ENCODE results near the gene CARD10. TPM values are rescaled to one million over a fixed set of nuclear protein-coding genes. Genes with fewer than 3 reads are reported as not detected.

The CARD10 gene
- total RNA-seq, 4 donors from 2014 or later = 6.5 to 17.3 (median 11.0) TPM

DNA sequence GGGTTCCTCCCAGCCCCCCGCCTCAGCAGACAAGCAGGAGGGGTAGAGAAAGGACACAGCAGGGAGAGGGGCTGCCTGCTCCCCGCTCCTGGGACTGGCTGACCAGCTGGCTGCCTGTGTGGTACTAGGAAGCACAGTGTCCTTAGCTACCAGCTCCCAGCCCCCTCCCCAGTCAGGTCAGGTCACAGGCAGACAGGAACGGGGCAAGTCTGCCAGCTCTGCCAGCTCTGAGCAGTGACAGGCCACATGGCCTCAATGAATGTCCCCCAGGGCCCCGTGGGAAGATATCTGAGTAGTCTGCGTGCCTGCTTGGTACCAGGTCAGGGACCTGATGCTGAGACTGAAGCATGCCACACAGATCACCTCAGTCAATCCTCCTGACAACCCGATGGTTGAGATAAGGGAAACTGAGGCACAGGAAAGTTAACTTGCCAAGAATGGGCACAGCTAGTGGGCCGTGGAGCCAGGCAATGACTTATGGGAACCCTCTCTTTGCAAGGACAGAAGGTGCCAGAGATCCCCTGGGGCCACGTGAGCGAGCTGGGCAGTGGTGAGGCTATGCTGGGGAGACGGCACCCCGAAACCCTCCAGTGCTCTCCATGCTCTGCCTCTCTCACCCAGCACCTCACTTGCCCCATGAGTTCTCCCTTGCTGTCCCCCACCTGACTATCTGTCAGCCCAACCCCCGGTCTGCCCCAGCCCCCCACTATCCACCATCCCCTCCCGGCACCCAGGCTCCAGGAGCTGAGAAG lies 19.2 kb downstream of the CARD10 start:
- Histone ChIP-seq H3K36me3 (no peaks in the 10 kb centered on the region), H3K27ac (no peak overlapping the region), H3K27me3 (no peaks in the 10 kb centered on the region), H3K4me1 (peaks cover 0 to 22% of the 10 kb centered on the region in 2 donors), H3K4me3 (replicated peaks in 1 of 3) (no peak overlapping the region), H3K9me3 (no peaks in the 10 kb centered on the region)
- DNase-seq = no peak
- 84 to 94% methylated on average over 9 to 11 of the region's 13 CpGs for WGBS, 2 donors
- TF ChIP-seq, protein P1, sequence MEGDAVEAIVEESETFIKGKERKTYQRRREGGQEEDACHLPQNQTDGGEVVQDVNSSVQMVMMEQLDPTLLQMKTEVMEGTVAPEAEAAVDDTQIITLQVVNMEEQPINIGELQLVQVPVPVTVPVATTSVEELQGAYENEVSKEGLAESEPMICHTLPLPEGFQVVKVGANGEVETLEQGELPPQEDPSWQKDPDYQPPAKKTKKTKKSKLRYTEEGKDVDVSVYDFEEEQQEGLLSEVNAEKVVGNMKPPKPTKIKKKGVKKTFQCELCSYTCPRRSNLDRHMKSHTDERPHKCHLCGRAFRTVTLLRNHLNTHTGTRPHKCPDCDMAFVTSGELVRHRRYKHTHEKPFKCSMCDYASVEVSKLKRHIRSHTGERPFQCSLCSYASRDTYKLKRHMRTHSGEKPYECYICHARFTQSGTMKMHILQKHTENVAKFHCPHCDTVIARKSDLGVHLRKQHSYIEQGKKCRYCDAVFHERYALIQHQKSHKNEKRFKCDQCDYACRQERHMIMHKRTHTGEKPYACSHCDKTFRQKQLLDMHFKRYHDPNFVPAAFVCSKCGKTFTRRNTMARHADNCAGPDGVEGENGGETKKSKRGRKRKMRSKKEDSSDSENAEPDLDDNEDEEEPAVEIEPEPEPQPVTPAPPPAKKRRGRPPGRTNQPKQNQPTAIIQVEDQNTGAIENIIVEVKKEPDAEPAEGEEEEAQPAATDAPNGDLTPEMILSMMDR (IDR thresholded peaks at IDR 0.05) = no peak
- TF ChIP-seq POLR2A (IDR thresholded peaks at IDR 0.05) = no peak
- intact Hi-C loops (cut with DNase I) = no loop called here

DNA sequence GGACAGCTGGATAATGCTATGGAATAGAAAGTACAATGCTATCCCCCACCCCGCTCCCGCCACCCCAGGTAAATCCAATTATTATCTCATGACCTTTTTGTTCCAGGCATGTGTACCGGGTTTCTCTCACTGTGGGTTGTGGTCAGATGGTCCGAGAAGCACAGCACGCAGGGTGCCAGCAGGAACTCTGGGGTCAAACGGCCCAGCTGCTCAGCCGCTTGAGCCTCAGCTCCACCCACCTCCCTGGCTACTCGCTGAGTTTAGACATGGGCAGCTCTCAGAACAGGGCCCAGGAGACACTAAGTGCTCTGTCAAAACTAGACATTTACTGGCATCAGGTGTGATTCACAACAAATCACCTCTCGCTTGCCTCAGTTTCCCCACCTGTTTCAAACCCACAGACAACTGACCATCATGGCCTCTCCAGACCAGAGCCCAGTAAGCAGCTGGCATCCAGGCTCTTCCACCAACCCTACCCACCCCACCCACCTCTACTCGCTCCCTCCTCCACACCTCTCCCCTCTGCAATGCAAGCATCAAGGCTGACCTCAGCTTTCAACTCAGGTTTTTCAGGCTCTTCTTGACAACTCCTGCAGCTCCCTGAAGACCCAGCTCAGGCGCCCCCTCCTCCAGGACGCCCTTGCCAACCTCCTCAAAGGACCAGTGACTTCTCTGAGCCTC lies 20.0 kb downstream of the CARD10 start:
- whole genome bisulfite sequencing, 2 donors = 84 to 87% methylated on average over 12 of the region's 12 CpGs

GRCh38 chr22:37498289-37498909 lies 20.8 kb downstream of the CARD10 start:
- Histone ChIP-seq H3K27ac (no peak overlapping the region), H3K9me3 (no peaks in the 10 kb centered on the region), H3K4me3 (replicated peaks in 1 of 3) (no peak overlapping the region), H3K36me3 (no peaks in the 10 kb centered on the region), H3K27me3 (no peaks in the 10 kb centered on the region), H3K4me1 (peaks cover 0 to 22% of the 10 kb centered on the region in 2 donors)
- no peak for TF ChIP-seq POLR2A (IDR thresholded peaks at IDR 0.05)
- TF ChIP-seq, protein P1 (IDR thresholded peaks at IDR 0.05) = peak in 5 of 6 experiments; percentile 11 to 45 (median 25)
- intact Hi-C loops (cut with DNase I) = no loop called here
- 68 to 72% methylated on average over 2 to 8 of the region's 15 CpGs for WGBS, 2 donors
- peak; percentile 35 to 43 for DNase-seq

More for the DNA sequence above, 20.0 kb downstream of the CARD10 start:
- intact Hi-C loops (cut with DNase I) = no loop called here
- Histone ChIP-seq H3K4me3 (replicated peaks in 1 of 3) (no peak overlapping the region), H3K36me3 (no peaks in the 10 kb centered on the region), H3K27me3 (no peaks in the 10 kb centered on the region), H3K4me1 (peaks cover 0 to 22% of the 10 kb centered on the region in 2 donors), H3K9me3 (no peaks in the 10 kb centered on the region), H3K27ac (no peak overlapping the region)
- no peak for DNase-seq
- TF ChIP-seq POLR2A (IDR thresholded peaks at IDR 0.05) = no peak
- TF ChIP-seq, protein P1 (IDR thresholded peaks at IDR 0.05) = no peak

- Histone ChIP-seq H3K27ac (no peak overlapping the region), H3K9me3 (no peaks in the 10 kb centered on the region), H3K27me3 (no peaks in the 10 kb centered on the region), H3K4me3 (replicated peaks in 1 of 3) (no peak overlapping the region), H3K4me1 (peaks cover 0 to 12% of the 10 kb centered on the region in 2 donors), H3K36me3 (no peaks in the 10 kb centered on the region)
- 86 to 93% methylated on average over 12 of the region's 12 CpGs for WGBS, 2 donors
- TF ChIP-seq, protein P1 (IDR thresholded peaks at IDR 0.05) = no peak
- no peak for TF ChIP-seq POLR2A (IDR thresholded peaks at IDR 0.05)
- no peak for DNase-seq
- intact Hi-C loops (cut with DNase I) = no loop called here
These were observed 22.1 kb downstream of the CARD10 start for GRCh38 chr22:37497062-37497599.
